Measurements from ENCODE around the gene MYZAP.

DNA sequence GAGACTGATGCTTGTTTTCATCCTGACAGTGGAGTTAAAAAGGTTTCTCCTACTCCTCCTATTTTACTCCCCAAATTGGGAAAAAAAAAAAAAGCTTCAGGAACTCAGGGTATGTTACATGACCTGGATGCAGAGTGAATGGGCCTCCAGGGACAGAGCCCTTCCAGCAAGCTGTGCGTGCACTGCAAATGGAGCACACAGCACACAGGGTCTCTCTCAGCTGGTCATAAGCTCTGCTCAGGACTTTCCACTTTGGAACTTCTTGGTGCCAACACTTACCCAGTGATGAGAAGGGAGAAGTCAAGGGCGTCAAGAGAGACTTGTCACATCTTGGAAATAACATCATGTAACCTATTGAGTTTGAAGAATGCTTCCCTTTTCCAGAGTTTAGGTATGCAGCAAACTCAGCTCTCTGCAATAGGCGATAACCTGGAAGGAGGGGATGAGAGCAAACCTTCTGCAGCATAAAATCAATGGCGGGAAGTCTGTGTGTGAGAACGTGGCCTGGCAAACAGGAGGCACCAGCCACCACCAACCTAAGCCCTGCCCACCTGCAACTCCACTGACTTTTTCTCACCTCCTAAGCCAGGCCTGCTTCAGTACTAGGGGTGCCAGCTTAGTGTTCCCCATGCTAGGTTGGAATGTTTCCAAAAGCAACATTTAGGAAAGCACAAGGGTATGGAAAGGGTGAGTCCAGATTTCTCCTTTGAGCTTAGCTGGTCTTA lies 39.8 kb downstream of the MYZAP start:
- TF ChIP-seq POLR2A (IDR thresholded peaks at IDR 0.05) (no peak), EP300 (IDR thresholded peaks at IDR 0.05) (no peak)
- TF ChIP-seq, protein P1, sequence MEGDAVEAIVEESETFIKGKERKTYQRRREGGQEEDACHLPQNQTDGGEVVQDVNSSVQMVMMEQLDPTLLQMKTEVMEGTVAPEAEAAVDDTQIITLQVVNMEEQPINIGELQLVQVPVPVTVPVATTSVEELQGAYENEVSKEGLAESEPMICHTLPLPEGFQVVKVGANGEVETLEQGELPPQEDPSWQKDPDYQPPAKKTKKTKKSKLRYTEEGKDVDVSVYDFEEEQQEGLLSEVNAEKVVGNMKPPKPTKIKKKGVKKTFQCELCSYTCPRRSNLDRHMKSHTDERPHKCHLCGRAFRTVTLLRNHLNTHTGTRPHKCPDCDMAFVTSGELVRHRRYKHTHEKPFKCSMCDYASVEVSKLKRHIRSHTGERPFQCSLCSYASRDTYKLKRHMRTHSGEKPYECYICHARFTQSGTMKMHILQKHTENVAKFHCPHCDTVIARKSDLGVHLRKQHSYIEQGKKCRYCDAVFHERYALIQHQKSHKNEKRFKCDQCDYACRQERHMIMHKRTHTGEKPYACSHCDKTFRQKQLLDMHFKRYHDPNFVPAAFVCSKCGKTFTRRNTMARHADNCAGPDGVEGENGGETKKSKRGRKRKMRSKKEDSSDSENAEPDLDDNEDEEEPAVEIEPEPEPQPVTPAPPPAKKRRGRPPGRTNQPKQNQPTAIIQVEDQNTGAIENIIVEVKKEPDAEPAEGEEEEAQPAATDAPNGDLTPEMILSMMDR (IDR thresholded peaks at IDR 0.05) = no peak
